Right hindlimb (tissue), 1 donor: ENCODE results near the gene CD83.

Experiments used
- DNase-seq: peaks from one replicate; pipeline ENCODE4 v3.0.0-alpha.2; 2018

CD83 gene

DNA sequence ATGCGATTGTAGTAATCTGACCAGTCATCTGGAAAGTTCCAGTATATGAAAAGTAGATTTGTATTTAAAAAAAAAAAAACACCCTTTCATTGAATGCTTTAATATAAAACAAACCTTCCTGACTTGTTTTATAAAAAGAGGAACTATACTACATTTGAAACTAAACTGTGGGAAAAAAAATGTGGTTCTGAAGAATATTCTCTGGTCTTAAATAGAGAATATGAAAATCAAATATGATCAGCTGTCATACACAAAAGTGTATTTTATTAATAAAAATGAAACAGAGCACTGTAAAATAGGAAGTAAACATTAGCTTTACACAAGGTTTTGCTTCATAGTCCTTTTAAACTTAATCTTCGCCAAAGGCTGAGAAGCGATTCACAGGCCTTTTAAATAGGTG is 25.3 kb upstream of the CD83 start:
- DNase-seq, result no peak

DNA sequence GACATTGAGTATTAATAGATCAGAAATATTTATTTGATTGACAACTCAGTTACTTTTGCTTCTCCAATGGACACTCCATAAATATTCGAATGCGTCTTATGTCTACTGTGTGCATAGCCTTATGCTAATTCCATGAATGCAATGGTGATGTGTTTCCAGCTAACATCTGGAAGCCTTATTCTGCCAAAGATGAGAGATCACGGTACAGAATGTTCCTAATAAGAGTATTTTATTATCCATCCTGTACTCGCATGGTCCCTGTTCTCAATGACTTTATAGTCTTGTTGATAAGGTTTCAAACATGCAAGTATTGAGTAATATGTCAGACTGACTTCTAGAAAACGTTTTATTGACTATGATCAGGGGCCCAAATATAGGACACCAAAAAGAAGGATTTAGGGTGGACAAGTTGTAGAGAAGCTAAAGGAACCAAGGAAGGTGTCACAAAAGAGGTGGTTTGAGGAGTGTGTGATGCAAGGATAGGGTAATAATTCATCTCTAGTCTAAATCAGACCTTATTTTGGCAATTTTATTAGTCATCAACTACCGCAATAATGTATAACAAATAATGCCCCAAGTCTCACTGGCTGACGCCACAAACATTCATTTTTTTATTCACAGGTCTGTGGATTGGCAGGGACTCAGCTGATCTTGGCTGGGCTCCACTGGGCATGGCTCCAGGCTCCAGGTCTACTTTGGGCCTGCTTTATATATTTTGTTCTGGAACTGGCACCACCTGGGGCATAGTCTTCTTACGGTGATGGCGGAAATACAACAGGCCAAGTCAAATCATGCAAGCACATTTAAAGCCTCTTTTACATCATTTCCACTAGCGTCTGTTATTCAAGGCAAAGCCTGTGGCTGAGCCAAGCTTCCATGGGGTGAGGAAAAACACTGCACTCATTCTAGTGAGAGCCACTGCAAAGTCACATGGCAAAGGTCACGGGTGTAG is 24.5 kb upstream of the CD83 start:
- DNase-seq, result no peak

DNA sequence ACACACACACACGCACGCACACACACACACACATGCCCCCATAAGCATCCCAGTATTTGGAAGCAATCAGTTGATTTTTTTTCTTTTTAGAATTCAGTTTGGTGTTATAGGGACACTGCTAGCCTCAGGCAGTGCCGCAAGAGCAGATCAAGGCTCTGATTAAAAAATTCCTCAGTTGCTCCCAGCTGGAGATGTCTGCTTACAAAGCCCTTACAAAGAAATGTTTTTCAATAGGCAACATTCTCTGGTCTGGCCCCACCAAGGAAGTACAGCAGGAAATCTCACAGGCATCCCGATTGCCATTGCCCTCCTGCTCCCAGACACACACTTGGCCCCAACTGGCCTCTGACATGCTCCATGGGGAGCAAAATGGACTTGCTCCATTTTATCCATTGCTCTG is 22.9 kb upstream of the CD83 start:
- DNase-seq, result no peak

DNA sequence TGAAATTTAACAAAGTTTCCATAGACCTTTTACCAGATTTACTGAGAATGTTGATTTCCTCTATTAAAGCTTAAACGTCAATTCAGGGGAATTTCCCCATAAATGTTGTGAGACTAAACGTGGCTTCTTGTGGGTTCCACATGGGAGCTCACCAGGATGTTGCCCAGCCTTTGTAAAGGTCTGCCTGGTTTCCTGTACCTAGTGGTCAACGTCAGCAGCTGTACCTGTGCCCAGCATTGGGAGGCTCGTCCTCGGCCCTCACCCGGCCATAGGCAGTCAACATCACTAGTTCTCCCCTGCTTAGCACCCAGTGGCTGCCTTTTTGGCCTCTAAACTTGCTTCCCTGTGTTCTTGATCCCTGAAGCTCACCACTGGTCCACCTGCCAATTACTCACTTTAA is 22.1 kb upstream of the CD83 start:
- no peak for DNase-seq

DNA sequence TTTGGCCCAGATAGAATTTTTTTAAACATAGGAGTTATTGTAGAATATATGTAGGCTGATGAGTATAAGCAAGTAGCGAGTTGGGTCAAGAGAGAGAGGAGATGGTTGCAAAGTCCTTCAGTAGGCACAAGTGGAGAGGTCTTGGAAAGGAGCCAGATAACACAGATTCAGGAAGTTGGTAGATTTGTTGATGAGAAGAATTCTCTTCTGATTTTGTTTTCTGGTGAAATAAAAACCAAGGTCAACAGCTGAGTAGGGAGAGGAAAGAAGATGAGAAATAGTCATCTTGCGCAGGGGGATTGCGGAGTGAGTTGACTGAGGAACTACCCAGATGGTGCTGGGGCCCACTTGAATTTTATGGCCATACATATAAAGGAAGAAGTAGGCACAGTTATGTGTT is 17.4 kb upstream of the CD83 start:
- no peak for DNase-seq

DNA sequence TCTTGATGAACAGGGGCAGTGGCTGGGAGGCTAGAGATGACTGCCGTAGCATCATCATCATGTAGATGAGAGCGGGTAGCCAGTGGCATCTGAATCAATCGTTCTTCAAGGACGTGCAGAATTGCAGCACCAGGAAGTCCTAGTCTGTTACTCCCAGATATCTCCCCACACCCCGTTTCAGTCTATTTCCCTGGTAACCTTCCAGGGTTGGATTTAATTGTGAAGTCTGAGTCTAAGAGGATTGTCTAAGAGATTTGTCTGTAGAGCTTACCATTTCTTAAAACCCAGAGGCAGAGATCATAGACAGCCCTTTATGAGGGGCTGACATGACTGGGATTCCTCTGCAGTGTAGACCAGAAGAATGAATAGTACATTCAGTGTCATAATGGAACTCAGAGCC is 16.6 kb upstream of the CD83 start:
- DNase-seq, result no peak

DNA sequence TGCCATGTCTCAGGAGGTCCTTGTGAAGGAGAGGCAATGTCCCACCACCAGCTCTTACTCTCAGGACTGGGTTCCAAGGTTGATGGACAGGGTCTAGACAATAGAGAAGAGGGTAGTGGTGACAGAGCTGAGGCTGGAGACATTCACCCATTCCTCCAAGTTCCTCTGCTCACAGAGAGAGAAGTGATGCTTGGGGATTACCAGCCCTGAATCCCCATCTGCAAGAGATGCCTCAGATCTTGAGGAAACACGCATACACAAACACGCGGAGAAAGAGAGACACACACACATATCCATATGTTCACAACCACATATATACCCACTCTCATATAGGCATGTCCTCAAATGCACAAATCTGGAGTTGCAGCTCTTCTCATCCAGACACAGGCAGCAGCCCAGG is 15.2 kb upstream of the CD83 start:
- DNase-seq, result no peak

DNA sequence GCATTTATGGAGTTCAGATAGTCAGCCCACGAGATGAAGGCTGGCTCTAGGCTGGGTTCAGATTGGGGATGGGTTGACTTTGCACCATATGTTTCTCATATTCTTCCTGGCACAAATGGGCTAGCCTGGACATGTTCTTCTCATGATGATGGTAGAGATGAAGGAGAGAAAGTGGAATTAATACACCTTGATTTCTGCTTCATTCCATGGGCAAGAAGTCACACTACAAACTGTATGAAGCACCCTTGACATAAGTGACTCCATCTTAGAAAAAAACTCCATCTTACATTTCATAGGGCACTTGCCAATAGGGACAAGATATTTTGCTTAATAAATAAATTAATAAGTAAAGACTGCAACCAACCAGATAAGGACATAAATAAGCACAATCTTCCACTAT is 12.0 kb upstream of the CD83 start:
- DNase-seq, result no peak

DNA sequence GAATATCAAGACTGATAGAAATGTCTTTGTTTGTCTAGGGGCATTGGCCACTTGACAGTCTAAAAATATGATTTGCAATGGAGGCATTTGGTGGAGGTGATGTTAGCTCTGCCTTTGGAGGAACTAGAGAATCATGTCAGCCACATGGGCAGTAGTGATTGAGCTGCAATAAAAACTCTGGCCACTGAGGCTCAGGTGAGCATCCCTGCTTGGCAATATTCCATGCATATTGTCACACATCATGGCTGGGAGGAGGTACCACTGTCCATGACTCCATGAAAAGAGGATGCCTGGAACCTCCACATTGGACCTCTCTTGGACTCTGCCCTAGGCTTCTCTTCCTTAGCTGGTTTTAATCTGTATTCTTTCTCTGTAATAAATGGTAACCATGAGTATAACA is 10.6 kb upstream of the CD83 start:
- DNase-seq, result no peak

DNA sequence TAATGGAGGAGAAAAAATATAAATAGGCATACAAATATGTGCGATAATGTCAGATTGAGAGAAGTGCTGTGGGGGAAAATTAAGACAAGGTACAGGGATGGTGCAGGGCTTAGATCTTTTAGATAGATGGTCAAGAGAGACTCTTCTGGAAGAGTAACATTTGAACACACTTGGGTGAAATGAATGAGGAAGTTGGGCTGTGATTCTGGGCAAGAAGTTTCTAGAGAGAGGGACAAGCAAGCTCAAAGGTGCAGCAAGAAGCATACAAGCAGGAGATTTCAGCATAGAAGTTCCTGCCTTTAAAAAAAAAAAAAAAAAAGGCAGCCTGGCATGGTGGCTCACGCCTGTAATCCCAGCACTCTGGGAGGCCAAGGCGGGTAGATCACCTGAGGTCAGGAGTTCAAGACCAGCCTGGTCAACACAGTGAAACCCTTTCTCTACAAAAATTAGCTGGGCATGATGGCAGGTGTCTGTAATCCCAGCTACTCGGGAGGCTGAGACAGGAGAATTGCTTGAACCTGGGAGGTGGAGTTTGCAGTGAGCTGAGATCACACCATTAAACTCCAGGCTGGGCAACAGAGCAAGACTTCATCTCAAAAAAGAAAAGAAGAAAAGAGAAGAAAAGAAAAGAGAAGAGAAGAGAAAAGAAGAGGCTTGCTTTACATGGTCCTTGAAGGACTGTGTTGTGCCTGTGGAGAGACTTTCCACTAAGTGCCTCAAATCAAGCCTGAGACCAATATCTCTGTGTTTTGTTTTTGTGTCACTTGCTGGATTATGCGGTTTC is 9.7 kb upstream of the CD83 start:
- no peak for DNase-seq

DNA sequence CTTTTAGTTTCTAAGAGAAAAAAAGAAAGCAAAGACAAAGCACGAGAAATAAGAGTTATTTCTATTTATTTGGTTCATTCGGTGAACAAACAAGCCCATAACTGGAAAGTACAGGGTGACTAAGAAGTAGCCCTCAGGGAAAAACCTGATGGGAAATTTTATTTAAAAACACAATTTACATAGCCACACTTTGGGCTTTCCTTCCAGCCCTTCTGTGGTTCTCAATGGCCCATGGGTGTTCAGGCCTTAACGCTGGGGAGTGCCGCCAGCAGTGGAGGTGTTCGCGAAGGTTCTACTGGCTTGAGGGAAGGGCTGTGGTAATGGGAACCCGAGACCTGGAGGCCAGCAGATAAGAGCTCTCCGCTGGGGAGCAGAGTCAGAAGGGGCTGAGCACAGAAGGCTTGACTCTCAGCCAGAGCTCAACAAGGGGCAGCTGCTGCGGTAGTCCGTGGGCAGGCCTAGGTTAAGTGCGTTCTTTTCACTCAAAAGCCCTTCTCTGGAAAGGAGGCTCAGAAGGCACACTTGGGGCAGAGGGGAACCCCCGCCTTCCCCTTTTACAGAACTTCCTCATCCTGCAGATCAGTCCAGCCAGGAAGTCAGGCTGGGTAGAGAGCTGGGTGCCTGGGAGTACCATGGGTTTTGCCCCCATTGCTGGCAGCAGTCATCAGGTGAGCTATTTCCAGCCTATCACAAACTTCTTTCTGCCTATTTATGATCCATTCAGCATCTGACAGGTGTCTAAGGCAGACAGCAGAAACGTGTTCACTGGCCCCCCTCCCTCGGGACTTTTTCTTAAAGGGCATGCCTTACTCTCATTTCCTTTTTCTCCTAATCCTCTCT is 8.8 kb upstream of the CD83 start:
- DNase-seq, result no peak

DNA sequence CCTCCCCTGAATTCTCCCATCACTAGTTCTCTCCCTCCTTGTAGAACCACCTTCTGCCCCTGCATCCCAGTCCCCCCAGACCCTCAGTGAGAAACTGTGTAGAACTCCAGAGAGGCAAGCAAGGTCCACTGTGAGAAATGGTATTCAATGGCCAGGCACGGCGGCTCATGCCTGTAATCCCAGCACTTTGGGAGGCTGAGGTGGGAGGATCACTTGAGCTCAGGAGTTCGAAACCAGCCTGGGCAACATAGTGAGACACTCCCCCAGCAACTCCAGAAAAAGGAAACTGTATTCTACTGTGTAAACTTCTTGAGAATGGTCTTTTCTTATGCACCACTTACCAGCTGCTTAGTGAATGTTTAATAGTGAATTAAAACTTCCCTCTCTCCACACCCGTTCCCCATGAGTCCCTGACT is 8.2 kb upstream of the CD83 start:
- no peak for DNase-seq

DNA sequence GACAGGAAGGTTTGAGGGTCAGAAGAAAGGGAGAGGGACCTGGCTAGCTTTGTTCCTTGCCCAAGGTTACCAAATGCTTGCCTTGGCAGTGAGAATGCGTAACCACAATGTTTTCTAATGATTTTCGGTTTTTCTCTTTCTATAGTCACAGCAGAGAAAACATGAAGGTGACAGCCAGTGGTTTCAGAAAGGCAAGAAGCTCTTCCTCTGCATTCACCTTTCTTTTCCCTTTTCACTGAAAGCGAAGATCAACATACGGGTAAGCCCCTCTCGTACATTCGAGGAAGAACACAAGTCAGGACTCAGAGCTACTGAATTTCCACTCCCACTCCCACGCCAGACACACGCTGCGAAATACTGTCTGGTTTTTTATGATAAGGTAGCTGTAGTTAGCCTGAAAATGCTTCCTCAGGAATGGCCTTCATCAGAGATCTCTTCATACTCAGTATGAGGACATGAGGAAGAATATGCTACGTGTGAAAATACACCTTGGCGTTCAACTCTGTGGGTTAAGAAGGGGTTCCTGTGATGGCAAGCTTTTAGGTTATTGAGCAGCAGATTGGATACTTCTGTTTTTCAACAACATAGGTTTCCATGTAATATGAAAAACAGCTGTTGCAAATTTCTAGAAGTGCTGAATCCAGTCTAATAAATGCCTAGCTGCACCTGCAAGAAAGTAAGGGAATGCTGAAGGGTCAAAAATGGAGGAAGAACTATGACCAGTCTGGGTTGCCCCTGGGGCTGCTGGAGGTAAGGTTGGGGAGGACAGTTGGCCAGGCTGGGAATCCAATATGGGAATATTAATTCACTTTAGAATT is 7.4 kb upstream of the CD83 start:
- no peak for DNase-seq

DNA sequence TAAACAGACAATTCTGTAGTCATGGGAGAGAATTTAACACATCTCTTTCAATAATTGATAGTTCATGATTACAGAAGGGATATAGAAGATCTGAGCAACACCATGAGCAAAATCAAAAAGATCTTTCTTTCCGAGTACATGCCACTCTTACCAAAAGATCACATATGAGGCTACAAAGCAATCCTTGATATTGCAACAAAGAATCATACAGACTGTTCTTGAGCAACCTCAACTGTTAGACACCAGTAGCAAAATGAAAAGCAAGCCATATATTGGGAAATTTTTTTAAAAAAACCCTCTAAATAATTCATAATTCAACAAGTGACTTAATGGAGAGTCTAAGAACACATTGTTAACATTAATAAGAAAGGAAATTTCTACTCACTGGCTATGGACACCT is 3.6 kb upstream of the CD83 start:
- DNase-seq, result no peak

DNA sequence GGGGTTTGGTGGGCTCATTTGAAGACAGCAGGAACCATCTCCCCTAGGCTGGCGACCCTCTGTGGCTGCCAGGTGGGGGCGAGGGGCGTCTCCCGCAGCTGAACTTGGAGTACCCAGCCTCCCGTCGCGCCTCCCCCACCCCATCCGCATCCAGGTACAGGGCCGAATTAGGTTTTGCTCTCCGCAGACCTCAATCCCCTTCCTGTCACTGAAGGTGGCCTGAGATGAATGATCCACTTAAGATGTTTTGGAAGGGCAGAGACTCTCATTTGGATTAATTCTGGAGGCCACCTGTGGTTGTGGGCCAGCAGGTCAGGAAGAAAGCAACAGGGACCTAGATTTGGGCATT is 493 bp downstream of the CD83 start:
- DNase-seq, result no peak

DNA sequence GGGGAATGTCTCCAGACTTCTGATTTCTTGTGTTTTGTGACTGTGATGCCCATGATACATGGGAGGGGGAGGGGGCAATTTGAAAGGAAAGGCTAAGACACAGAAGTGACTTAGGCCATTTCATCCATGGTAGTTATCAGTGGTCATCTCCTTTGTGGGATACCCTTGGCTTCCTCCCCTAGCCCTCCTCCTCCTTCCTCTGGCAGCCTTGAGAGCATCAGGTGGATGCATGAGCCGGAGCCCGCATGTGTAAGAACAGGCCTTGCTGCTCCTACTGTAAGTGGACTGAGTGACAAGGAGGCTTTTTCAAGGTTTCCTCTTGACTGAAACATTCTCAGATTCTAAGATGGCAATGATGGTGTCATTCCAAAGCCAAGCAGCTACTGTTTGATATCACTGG is 874 bp downstream of the CD83 start:
- DNase-seq, result no peak

DNA sequence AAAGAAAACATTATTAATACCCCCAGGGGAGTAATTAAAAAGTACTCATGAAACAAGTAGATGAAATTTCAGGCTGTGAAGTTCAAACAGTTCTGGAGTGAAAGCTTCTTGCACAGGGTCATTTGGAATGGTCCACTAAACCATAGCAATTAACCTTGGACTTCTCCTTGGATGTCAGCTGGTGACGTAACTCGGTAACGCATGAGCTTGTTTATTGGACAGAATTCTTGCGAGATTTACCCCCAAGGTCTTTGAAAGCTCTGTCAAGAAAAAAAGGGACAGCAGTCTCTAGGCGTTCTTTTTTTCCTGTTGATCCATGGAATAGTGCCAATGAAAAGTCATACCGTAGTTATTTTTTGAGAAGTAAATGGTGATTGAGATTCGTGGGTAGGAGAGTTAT is 2.2 kb downstream of the CD83 start:
- no peak for DNase-seq

DNA sequence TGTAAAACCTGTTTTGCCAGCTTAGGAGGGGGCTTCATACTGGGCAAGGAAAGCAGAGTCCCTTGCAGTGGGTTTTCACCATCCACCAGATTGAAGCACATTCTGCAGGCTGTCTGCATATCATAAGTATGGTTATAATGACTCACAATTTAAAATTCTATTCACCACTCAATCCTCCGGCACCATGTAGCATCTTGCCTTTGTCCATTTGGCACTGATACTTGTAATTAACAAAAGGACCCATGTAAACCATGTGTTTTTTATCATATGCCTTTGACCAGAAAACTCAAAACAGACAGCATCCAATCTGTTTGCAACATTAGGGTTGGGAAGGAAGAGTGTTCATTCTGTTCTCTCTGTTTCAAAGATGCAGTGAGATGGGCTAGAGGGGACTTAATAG is 3.0 kb downstream of the CD83 start:
- DNase-seq, result no peak

DNA sequence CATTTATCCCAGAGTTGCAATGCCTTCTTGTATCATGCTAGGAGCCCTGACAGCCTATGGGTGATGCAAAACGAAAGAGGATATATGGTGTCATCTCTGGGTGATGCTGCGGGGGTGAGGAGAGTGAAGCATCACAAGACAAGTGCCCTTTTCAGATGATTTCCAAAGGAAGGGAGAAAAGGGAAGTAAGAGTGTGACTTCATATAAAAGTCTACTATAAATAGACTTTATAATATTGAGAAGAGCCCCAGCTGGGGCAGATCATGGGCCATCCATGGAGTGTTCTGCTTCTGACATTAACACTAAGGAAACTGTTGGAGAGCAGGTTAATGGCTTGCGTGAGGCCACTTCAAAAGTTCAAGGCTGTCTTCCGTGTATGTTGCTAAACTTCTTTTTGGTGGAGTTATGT is 4.4 kb downstream of the CD83 start:
- DNase-seq, result no peak

DNA sequence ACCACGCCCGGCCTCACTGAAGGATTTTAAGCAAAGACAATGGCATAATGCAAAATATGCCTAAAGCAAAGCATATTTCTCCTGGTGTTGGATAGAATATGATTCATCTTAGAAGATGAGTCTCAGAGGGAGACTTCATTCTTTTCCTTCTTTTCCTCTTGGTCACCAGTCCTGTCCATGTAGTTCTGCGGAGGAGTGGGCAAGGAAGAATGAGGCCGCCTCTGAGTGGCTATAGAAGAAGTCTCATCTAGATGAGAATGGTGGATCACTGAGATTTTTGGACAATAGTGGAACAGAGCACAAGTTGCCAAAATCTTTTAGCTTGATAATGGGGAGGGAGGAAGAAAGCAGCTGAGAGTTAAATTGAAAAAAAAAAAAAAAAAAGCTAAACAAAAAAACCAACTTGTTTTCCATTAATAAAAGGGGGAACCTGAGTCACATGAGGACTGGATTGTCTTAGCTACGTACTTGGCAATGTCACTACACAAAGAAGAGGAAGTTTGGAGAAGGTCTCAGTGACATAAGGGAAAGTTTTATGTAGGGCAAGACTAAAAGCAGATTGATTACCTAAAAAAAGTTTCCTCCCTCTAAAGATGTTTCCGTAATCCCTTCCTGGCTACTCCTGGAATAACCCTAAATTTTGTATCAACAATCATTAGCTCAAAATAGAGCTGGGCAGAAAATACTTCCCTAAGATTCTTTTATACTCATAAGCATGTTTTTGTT is 6.0 kb downstream of the CD83 start:
- DNase-seq, result no peak

DNA sequence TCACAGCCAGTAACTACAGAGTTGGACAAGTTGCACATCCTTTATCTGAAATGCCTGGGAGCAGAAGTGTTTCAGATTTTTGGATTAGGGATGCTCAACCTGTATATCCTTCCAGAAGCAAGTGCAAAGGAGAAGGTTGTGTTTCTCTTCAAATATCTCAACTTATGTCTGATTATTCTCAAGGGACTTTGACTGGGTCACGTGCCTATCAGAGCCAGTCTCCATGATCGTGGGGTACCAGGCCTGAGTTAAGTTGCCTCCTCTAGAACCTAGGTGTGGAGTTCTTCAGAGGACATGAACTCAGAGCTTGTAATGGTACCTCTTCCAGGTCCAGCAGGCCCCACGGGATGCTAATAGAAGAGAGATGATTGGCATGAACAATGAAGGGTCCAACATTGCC is 7.8 kb downstream of the CD83 start:
- DNase-seq, result no peak

DNA sequence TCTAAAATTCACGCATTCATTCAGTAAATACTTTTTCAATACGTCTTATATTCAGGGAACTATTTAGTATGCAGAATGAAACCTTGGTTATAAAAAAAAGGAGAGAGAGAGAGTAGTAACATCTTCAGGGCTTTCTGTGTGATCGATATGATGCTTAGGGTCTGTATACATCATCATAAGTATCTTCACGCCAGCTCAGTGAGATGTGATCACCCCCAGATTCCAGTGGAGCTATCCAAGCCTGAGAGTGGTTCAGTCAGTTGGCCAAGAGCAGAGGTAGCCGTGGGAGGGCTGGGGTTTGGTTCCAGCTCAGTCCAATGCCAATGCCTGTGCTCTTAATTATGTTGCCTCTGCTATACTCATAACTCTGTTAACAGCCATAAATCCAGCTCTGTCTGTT is 8.6 kb downstream of the CD83 start:
- DNase-seq, result peak; percentile 74
